ENCODE measurements around the gene GPC5. TPM values are rescaled to one million over a fixed set of nuclear protein-coding genes. Genes with fewer than 3 reads are reported as not detected.

GPC5 gene
- total RNA-seq, 2 experiments from 2014 or later = not detected

GRCh38 chr13:91540158-91540736, 141.8 kb downstream of the GPC5 start:
- H3K27ac Mint-ChIP-seq = no peak overlapping the region
- CTCF ChIA-PET = no interaction called here
- no peak overlapping the region for H3K4me3 Mint-ChIP-seq
- no peak for DNase-seq
- H3K9me3 Mint-ChIP-seq (ENCODE audit: low read depth) = no peaks in the 10 kb centered on the region
- H3K27me3 Mint-ChIP-seq = no peaks in the 10 kb centered on the region
- no peak for ATAC-seq
- H3K36me3 Mint-ChIP-seq = no peaks in the 10 kb centered on the region
- H3K4me1 Mint-ChIP-seq = no peaks in the 10 kb centered on the region

GRCh38 chr13:91544723-91545122, 146.3 kb downstream of the GPC5 start:
- ATAC-seq (no peak), DNase-seq (no peak)
- Mint-ChIP-seq H3K36me3 (no peaks in the 10 kb centered on the region), H3K27me3 (no peaks in the 10 kb centered on the region), H3K4me3 (no peak overlapping the region), H3K9me3 (ENCODE audit: low read depth) (no peaks in the 10 kb centered on the region), H3K4me1 (no peaks in the 10 kb centered on the region), H3K27ac (no peak overlapping the region)
- CTCF ChIA-PET = no interaction called here

GRCh38 chr13:91546900-91547299, 148.5 kb downstream of the GPC5 start:
- Mint-ChIP-seq H3K4me3 (no peak overlapping the region), H3K9me3 (ENCODE audit: low read depth) (no peaks in the 10 kb centered on the region), H3K4me1 (no peaks in the 10 kb centered on the region), H3K27ac (no peak overlapping the region), H3K27me3 (no peaks in the 10 kb centered on the region), H3K36me3 (no peaks in the 10 kb centered on the region)
- no peak for DNase-seq
- ATAC-seq = no peak
- CTCF ChIA-PET = no interaction called here

GRCh38 chr13:91553584-91553983, 155.2 kb downstream of the GPC5 start:
- H3K27me3 Mint-ChIP-seq = no peaks in the 10 kb centered on the region
- DNase-seq (no peak), ATAC-seq (no peak)
- CTCF ChIA-PET = no interaction called here
- no peaks in the 10 kb centered on the region for H3K9me3 Mint-ChIP-seq (ENCODE audit: low read depth)
- no peaks in the 10 kb centered on the region for H3K4me1 Mint-ChIP-seq
- H3K36me3 Mint-ChIP-seq = no peaks in the 10 kb centered on the region
- H3K4me3 Mint-ChIP-seq = no peak overlapping the region
- H3K27ac Mint-ChIP-seq = no peak overlapping the region

- CTCF ChIA-PET = no interaction called here
- ATAC-seq = no peak
- DNase-seq = no peak
- no peaks in the 10 kb centered on the region for H3K27me3 Mint-ChIP-seq
- H3K27ac Mint-ChIP-seq = no peak overlapping the region
- no peak overlapping the region for H3K4me3 Mint-ChIP-seq
- no peaks in the 10 kb centered on the region for H3K9me3 Mint-ChIP-seq (ENCODE audit: low read depth)
- H3K4me1 Mint-ChIP-seq = no peaks in the 10 kb centered on the region
- no peaks in the 10 kb centered on the region for H3K36me3 Mint-ChIP-seq
Measured at GRCh38 chr13:91554101-91554500, 155.7 kb downstream of the GPC5 start.

- no peaks in the 10 kb centered on the region for H3K27me3 Mint-ChIP-seq
- no peaks in the 10 kb centered on the region for H3K4me1 Mint-ChIP-seq
- no peak for ATAC-seq
- DNase-seq = no peak
- CTCF ChIA-PET = no interaction called here
- H3K4me3 Mint-ChIP-seq = no peak overlapping the region
- H3K9me3 Mint-ChIP-seq (ENCODE audit: low read depth) = no peaks in the 10 kb centered on the region
- no peak overlapping the region for H3K27ac Mint-ChIP-seq
- no peaks in the 10 kb centered on the region for H3K36me3 Mint-ChIP-seq
Measured at GRCh38 chr13:91557328-91558090, 159.1 kb downstream of the GPC5 start.

- CTCF ChIA-PET = no interaction called here
- Mint-ChIP-seq H3K27me3 (no peaks in the 10 kb centered on the region), H3K4me3 (no peak overlapping the region), H3K36me3 (no peaks in the 10 kb centered on the region), H3K27ac (no peak overlapping the region), H3K4me1 (no peaks in the 10 kb centered on the region), H3K9me3 (ENCODE audit: low read depth) (no peaks in the 10 kb centered on the region)
- DNase-seq (no peak), ATAC-seq (no peak)
Measured at GRCh38 chr13:91563799-91564198, 165.4 kb downstream of the GPC5 start.

GRCh38 chr13:91564396-91564795, 166.0 kb downstream of the GPC5 start:
- DNase-seq (no peak), ATAC-seq (no peak)
- no peak overlapping the region for H3K4me3 Mint-ChIP-seq
- H3K4me1 Mint-ChIP-seq = no peaks in the 10 kb centered on the region
- CTCF ChIA-PET = no interaction called here
- no peaks in the 10 kb centered on the region for H3K27me3 Mint-ChIP-seq
- no peaks in the 10 kb centered on the region for H3K9me3 Mint-ChIP-seq (ENCODE audit: low read depth)
- no peak overlapping the region for H3K27ac Mint-ChIP-seq
- H3K36me3 Mint-ChIP-seq = no peaks in the 10 kb centered on the region

- Mint-ChIP-seq H3K4me1 (no peaks in the 10 kb centered on the region), H3K4me3 (no peak overlapping the region), H3K9me3 (ENCODE audit: low read depth) (no peaks in the 10 kb centered on the region), H3K27me3 (no peaks in the 10 kb centered on the region), H3K36me3 (no peaks in the 10 kb centered on the region), H3K27ac (no peak overlapping the region)
- CTCF ChIA-PET = no interaction called here
- DNase-seq (no peak), ATAC-seq (no peak)
Measured at GRCh38 chr13:91565296-91565695, 166.9 kb downstream of the GPC5 start.

GRCh38 chr13:91567485-91568207, 169.2 kb downstream of the GPC5 start:
- Mint-ChIP-seq H3K4me1 (no peaks in the 10 kb centered on the region), H3K4me3 (no peak overlapping the region), H3K9me3 (ENCODE audit: low read depth) (no peaks in the 10 kb centered on the region), H3K27me3 (no peaks in the 10 kb centered on the region), H3K36me3 (no peaks in the 10 kb centered on the region), H3K27ac (no peak overlapping the region)
- no peak for DNase-seq
- no peak for ATAC-seq
- CTCF ChIA-PET = no interaction called here

GRCh38 chr13:91571681-91572080, 173.3 kb downstream of the GPC5 start:
- no peaks in the 10 kb centered on the region for H3K9me3 Mint-ChIP-seq (ENCODE audit: low read depth)
- ATAC-seq (no peak), DNase-seq (no peak)
- no peaks in the 10 kb centered on the region for H3K27me3 Mint-ChIP-seq
- no peaks in the 10 kb centered on the region for H3K36me3 Mint-ChIP-seq
- no peak overlapping the region for H3K4me3 Mint-ChIP-seq
- no peaks in the 10 kb centered on the region for H3K4me1 Mint-ChIP-seq
- H3K27ac Mint-ChIP-seq = no peak overlapping the region
- CTCF ChIA-PET = no interaction called here

- Mint-ChIP-seq H3K4me3 (no peak overlapping the region), H3K9me3 (ENCODE audit: low read depth) (no peaks in the 10 kb centered on the region), H3K4me1 (no peaks in the 10 kb centered on the region), H3K27me3 (no peaks in the 10 kb centered on the region), H3K36me3 (no peaks in the 10 kb centered on the region), H3K27ac (no peak overlapping the region)
- no peak for DNase-seq
- no peak for ATAC-seq
- CTCF ChIA-PET = no interaction called here
Measured at GRCh38 chr13:91572439-91572838, 174.0 kb downstream of the GPC5 start.

GRCh38 chr13:91572944-91573598, 174.7 kb downstream of the GPC5 start:
- H3K4me3 Mint-ChIP-seq = no peak overlapping the region
- CTCF ChIA-PET = no interaction called here
- H3K27me3 Mint-ChIP-seq = no peaks in the 10 kb centered on the region

GRCh38 chr13:91574766-91575165, 176.3 kb downstream of the GPC5 start:
- Mint-ChIP-seq H3K9me3 (ENCODE audit: low read depth) (no peaks in the 10 kb centered on the region), H3K4me3 (no peak overlapping the region), H3K36me3 (no peaks in the 10 kb centered on the region), H3K27me3 (no peaks in the 10 kb centered on the region), H3K27ac (no peak overlapping the region), H3K4me1 (no peaks in the 10 kb centered on the region)
- no peak for ATAC-seq
- DNase-seq = no peak
- CTCF ChIA-PET = no interaction called here

More at GRCh38 chr13:91572944-91573598, 174.7 kb downstream of the GPC5 start:
- no peak overlapping the region for H3K27ac Mint-ChIP-seq
- DNase-seq (no peak), ATAC-seq (no peak)
- no peaks in the 10 kb centered on the region for H3K9me3 Mint-ChIP-seq (ENCODE audit: low read depth)
- H3K36me3 Mint-ChIP-seq = no peaks in the 10 kb centered on the region
- H3K4me1 Mint-ChIP-seq = no peaks in the 10 kb centered on the region
